Measurements from ENCODE around the gene CYP19A1. TPM values are rescaled to one million over a fixed set of nuclear protein-coding genes. Genes with fewer than 3 reads are reported as not detected.

CYP19A1 gene
- total and polyA plus RNA-seq, 4 donors: 0.03 to 124 (median 0.50) TPM; not detected in 1

GRCh38 chr15:51377038-51377786 is 38.8 kb upstream of the CYP19A1 start:
- Histone ChIP-seq H3K27ac (ENCODE audit: low read depth in 1 of 2, low read length in 2 of 2) (no peak overlapping the region), H3K4me1 (ENCODE audit: control insufficient read depth in 4 of 4, insufficient read depth in 4 of 4, low read length in 3 of 4) (peaks cover 0 to 6% (median 0%) of the 10 kb centered on the region in 4 donors)
- WGBS: 93% methylated on average over 15 of the region's 15 CpGs

DNA sequence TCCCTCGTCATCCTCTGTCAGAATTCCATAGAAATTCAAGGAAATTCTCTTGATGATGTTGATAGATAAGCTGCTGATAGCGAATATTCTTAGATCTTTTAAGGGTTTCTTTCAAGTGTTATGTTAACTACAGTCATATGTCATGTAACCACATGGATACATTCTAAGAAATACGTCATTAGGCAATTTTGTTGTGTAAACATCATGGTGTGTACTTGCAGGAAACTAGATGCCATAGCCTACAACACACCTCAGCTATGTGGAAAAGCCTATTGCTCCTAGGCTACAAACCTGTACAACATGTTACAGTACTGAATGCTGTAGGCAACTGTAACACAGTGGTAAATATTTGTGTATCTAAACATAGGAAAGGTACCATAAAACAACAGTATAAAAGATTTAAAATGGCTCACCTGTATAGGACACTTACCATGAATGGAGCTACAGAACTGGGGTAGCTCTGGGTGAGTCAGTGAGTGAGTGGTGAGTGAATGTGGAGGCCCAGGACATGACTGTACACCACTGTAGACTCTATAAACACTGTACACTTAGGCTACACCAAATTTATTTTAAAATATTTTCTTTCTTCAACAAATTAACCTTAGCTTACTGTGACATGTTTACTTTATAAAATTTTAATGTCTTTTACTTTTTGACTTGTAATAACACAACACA is 37.7 kb upstream of the CYP19A1 start:
- H3K27me3 ChIP-seq (ENCODE audit: control insufficient read depth in 4 of 4, insufficient read depth in 4 of 4, low read length in 3 of 4): no peaks in the 10 kb centered on the region
- peaks cover 0 to 3% (median 0%) of the 10 kb centered on the region in 4 donors for H3K4me1 ChIP-seq (ENCODE audit: control insufficient read depth in 4 of 4, insufficient read depth in 4 of 4, low read length in 3 of 4)
- no peak overlapping the region for H3K4me3 ChIP-seq (ENCODE audit: low read depth in 1 of 3, low read length in 3 of 3)
- no peak overlapping the region for H3K27ac ChIP-seq (ENCODE audit: low read depth in 1 of 2, low read length in 2 of 2)
- no peaks in the 10 kb centered on the region for H3K36me3 ChIP-seq (ENCODE audit: control insufficient read depth in 4 of 4, insufficient read depth in 3 of 4, low read depth in 1 of 4, low read length in 3 of 4)
- 78% methylated on average over 3 of the region's 3 CpGs for WGBS
- no peaks in the 10 kb centered on the region for H3K9me3 ChIP-seq (ENCODE audit: control insufficient read depth in 4 of 4, low read length in 3 of 4)
- no peak for DNase-seq (ENCODE audit: low spot score)
- H3K9ac ChIP-seq (ENCODE audit: low read depth in 1 of 2, low read length in 2 of 2): no peak overlapping the region
- TF ChIP-seq, protein P1, sequence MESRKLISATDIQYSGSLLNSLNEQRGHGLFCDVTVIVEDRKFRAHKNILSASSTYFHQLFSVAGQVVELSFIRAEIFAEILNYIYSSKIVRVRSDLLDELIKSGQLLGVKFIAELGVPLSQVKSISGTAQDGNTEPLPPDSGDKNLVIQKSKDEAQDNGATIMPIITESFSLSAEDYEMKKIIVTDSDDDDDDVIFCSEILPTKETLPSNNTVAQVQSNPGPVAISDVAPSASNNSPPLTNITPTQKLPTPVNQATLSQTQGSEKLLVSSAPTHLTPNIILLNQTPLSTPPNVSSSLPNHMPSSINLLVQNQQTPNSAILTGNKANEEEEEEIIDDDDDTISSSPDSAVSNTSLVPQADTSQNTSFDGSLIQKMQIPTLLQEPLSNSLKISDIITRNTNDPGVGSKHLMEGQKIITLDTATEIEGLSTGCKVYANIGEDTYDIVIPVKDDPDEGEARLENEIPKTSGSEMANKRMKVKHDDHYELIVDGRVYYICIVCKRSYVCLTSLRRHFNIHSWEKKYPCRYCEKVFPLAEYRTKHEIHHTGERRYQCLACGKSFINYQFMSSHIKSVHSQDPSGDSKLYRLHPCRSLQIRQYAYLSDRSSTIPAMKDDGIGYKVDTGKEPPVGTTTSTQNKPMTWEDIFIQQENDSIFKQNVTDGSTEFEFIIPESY (IDR thresholded peaks at IDR 0.05): no peak
- TF ChIP-seq FOXA1 (IDR thresholded peaks at IDR 0.05) (no peak), CTCF (IDR thresholded peaks at IDR 0.05; ENCODE audit: low read depth, low read length, missing input control) (no peak), YY1 (IDR thresholded peaks at IDR 0.05) (no peak), RXRA (IDR thresholded peaks at IDR 0.05) (no peak), EGR1 (IDR thresholded peaks at IDR 0.05; ENCODE audit: low read depth in 2 of 2) (no peak), REST (IDR thresholded peaks at IDR 0.05) (no peak), NR2F2 (IDR thresholded peaks at IDR 0.05) (no peak), GABPA (IDR thresholded peaks at IDR 0.05 in 1 of 2, conservative IDR thresholded peaks at IDR 0.05 in 1 of 2) (no peak), JUND (IDR thresholded peaks at IDR 0.05) (no peak), SP1 (IDR thresholded peaks at IDR 0.05) (no peak), MAX (IDR thresholded peaks at IDR 0.05) (no peak), TAF1 (conservative IDR thresholded peaks at IDR 0.05) (no peak), RAD21 (IDR thresholded peaks at IDR 0.05) (no peak), HNF4A (conservative IDR thresholded peaks at IDR 0.05) (no peak), HNF4G (IDR thresholded peaks at IDR 0.05) (no peak), FOXA2 (IDR thresholded peaks at IDR 0.05) (no peak)
- TF ChIP-seq, protein P2, sequence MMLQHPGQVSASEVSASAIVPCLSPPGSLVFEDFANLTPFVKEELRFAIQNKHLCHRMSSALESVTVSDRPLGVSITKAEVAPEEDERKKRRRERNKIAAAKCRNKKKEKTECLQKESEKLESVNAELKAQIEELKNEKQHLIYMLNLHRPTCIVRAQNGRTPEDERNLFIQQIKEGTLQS (IDR thresholded peaks at IDR 0.05): no peak

More at GRCh38 chr15:51377038-51377786, 38.8 kb upstream of the CYP19A1 start:
- Histone ChIP-seq H3K36me3 (ENCODE audit: control insufficient read depth in 4 of 4, insufficient read depth in 3 of 4, low read depth in 1 of 4, low read length in 3 of 4) (no peaks in the 10 kb centered on the region), H3K9me3 (ENCODE audit: control insufficient read depth in 4 of 4, low read length in 3 of 4) (no peaks in the 10 kb centered on the region), H3K27me3 (ENCODE audit: control insufficient read depth in 4 of 4, insufficient read depth in 4 of 4, low read length in 3 of 4) (no peaks in the 10 kb centered on the region), H3K4me3 (ENCODE audit: low read depth in 1 of 3, low read length in 3 of 3) (no peak overlapping the region), H3K9ac (ENCODE audit: low read depth in 1 of 2, low read length in 2 of 2) (no peak overlapping the region)
- no peak for TF ChIP-seq NR2F2 (IDR thresholded peaks at IDR 0.05)
- DNase-seq (ENCODE audit: low spot score): no peak
